Coronary artery (tissue), 2 donors: ENCODE measurements around the gene UBAP1.
A peak's percentile ranks its signal among the peaks of the same experiment; 100 is the strongest.
"Not testable (repeated sequence)": the region's sequence is repeated elsewhere in the genome, so short reads cannot be mapped to it uniquely, and the experiment has no call there.

ENCODE experiments used
- DNase-seq: peaks from one replicate; pipeline ENCODE4 v3.0.0-alpha.2; 2017; ENCODE audit warnings: low spot score
- H3K27ac ChIP-seq, 2 donors: fragments of 200-600 bp; sonication (generic); one replicate each; pipeline ENCODE4 v1.5.1; 2016 to 2019
- H3K4me3 ChIP-seq: fragments of 200-600 bp; sonication (generic); 2 replicates; pipeline ENCODE4 v1.5.1; 2016; ENCODE audit warnings: mild to moderate bottlenecking, moderate library complexity
- TF ChIP-seq, protein P1 (sequence below): fragments of 200-600 bp; sonication (generic); IDR thresholded peaks from one replicate; pipeline ENCODE4 v1.5.1; 2019; ENCODE audit warnings: antibody characterized with exemption

The UBAP1 gene

GRCh38 chr9:34179213-34180136 lies 632 bp downstream of the UBAP1 start:
- DNase-seq = no peak
- Histone ChIP-seq H3K27ac (peak overlapping the region; percentile 95 to 97), H3K4me3 (peak overlapping the region; percentile 91)
- TF ChIP-seq, protein P1, sequence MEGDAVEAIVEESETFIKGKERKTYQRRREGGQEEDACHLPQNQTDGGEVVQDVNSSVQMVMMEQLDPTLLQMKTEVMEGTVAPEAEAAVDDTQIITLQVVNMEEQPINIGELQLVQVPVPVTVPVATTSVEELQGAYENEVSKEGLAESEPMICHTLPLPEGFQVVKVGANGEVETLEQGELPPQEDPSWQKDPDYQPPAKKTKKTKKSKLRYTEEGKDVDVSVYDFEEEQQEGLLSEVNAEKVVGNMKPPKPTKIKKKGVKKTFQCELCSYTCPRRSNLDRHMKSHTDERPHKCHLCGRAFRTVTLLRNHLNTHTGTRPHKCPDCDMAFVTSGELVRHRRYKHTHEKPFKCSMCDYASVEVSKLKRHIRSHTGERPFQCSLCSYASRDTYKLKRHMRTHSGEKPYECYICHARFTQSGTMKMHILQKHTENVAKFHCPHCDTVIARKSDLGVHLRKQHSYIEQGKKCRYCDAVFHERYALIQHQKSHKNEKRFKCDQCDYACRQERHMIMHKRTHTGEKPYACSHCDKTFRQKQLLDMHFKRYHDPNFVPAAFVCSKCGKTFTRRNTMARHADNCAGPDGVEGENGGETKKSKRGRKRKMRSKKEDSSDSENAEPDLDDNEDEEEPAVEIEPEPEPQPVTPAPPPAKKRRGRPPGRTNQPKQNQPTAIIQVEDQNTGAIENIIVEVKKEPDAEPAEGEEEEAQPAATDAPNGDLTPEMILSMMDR = no peak

GRCh38 chr9:34185778-34186551 lies 7.1 kb downstream of the UBAP1 start:
- H3K27ac ChIP-seq = peak overlapping the region; percentile 27 to 62
- H3K4me3 ChIP-seq = no peak overlapping the region
- TF ChIP-seq, protein P1 = no peak
- no peak for DNase-seq

- Histone ChIP-seq H3K27ac (no peak overlapping the region), H3K4me3 (no peak overlapping the region)
- TF ChIP-seq, protein P1 = no peak
- no peak for DNase-seq
Measured at GRCh38 chr9:34187891-34188240, 9.0 kb downstream of the UBAP1 start.

DNA sequence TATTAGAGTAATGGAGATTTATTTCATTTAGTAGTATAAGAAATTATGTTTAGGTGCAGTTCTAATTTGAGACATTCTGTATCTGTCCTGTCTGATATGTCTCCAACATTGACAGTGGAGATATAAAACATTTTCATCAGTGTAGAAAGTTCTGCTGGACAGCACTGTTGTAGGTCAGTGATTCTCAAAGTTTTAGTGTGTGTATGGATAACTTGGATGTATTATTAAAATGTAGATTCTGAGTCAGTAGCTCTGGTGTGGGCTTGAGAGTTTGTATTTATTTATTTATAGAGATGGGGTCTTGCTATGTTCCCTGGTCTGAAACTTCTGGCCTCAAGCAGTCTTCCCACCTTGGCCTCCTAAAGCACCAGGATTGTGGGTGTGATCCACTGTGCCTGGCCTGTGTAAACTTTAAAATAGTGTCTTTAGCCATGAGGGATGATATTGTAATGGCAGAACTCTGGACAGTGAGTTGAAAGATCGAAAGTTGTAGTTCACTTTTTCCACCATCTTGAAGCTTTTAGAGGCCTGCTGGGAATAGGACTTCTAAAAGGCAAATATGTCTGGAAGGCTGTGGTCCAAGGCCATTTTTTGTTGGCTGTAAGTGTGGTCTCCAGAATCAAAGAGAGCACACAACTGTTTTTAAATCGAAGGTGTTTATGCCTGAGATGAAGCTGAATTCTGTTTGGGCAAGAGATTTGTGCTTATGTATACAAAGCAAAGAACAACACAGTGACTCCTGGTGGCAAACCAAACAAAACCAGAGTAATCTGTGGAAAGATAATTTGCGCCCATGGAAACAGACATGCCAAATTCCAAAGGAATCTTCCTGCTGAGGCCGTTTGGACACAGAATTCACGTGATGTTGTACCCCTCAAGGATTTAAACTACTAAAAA lies 12.4 kb downstream of the UBAP1 start:
- TF ChIP-seq, protein P1 = no peak
- DNase-seq = no peak
- Histone ChIP-seq H3K27ac (no peak overlapping the region), H3K4me3 (no peak overlapping the region)

- TF ChIP-seq, protein P1 = no peak
- DNase-seq = no peak
- H3K4me3 ChIP-seq = no peak overlapping the region
- H3K27ac ChIP-seq = no peak overlapping the region
Measured at GRCh38 chr9:34195143-34195542, 16.3 kb downstream of the UBAP1 start.

DNA sequence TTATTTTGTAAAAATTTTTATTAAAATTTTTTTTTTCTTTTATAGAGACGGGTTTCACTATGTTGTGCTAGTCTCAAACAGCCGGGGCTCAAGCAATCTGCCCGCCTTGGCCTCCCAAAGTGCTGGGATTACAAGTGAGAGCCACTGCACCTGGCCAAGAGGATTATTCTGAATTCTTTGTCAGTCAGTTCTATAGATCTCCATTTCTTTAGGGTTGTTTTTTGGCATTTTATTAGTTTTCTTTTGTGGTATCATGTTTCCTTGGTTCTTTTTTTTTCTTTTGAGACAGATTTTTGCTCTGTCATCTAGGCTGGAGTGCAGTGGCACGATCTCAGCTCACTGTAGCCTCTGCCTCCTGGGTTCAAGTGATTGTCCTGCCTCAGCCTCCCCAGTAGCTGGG lies 18.4 kb downstream of the UBAP1 start:
- H3K27ac ChIP-seq, DNase-seq, H3K4me3 ChIP-seq: not testable (repeated sequence)
